ENCODE results near the gene CPLX3. TPM values are rescaled to one million over a fixed set of nuclear protein-coding genes. Genes with fewer than 3 reads are reported as not detected.

Gene CPLX3
- total and polyA plus RNA-seq, 9 donors = not detected

DNA sequence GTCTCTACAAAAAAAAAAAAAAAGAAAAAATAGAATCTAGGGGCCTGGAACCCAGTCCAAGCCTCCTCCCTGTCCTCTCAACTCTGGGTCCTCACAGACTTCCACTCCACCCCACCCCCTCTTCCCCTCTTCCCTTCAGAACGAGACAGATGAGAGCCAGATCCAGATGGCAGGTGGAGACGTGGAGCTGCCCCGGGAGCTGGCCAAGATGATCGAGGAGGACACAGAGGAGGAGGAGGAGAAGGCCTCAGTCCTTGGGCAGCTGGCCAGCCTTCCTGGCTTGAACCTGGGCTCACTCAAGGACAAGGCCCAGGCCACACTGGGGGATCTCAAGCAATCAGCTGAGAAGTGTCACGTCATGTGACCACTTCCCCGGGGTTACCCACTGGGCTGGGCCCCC, 3.6 kb downstream of the CPLX3 start:
- Histone ChIP-seq H3K9me3 (replicated peaks; ENCODE audit: control insufficient read depth, low read depth, low read length) (no peaks in the 10 kb centered on the region), H3K27me3 (ENCODE audit: control insufficient read depth, insufficient read depth, low read length) (peaks cover 36% of the 10 kb centered on the region), H3K4me3 (ENCODE audit: low read length) (no peak overlapping the region), H3K27ac (ENCODE audit: low read length) (no peak overlapping the region), H3K4me1 (ENCODE audit: control insufficient read depth, insufficient read depth, low read length) (peaks cover 46% of the 10 kb centered on the region), H3K36me3 (ENCODE audit: control insufficient read depth, insufficient read depth, low read length) (no peaks in the 10 kb centered on the region)
- 60% methylated on average over 5 of the region's 6 CpGs for WGBS (ENCODE audit: insufficient coverage)
- DNase-seq = no peak

DNA sequence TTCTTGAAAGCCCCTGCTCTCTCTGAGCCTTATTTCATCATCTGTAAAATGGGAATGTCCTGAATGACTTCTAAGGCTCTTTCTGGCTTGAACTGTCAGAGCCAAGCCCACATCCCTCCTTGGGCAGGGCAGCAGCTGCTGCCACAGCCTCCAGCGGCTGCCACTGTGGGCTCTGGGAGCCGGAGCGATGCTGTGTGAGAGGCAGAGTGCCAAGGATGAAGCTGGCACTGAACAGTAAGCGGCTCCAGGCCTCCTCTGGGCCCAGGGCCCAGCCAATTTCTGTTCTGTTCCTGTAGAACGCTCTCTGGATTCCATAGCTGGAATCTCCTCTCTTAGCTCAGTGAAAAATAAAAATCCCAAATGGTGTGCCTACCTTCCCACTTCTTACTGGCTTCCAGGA, 4.4 kb downstream of the CPLX3 start:
- peak; percentile 78 for DNase-seq
- Histone ChIP-seq H3K9me3 (replicated peaks; ENCODE audit: control insufficient read depth, low read depth, low read length) (no peaks in the 10 kb centered on the region), H3K36me3 (ENCODE audit: control insufficient read depth, insufficient read depth, low read length) (peaks cover 4% of the 10 kb centered on the region), H3K27me3 (ENCODE audit: control insufficient read depth, insufficient read depth, low read length) (peaks cover 27% of the 10 kb centered on the region), H3K27ac (ENCODE audit: low read length) (no peak overlapping the region), H3K4me3 (ENCODE audit: low read length) (no peak overlapping the region), H3K4me1 (ENCODE audit: control insufficient read depth, insufficient read depth, low read length) (peaks cover 46% of the 10 kb centered on the region)
- WGBS (ENCODE audit: insufficient coverage) = 77% methylated on average over 4 of the region's 5 CpGs

DNA sequence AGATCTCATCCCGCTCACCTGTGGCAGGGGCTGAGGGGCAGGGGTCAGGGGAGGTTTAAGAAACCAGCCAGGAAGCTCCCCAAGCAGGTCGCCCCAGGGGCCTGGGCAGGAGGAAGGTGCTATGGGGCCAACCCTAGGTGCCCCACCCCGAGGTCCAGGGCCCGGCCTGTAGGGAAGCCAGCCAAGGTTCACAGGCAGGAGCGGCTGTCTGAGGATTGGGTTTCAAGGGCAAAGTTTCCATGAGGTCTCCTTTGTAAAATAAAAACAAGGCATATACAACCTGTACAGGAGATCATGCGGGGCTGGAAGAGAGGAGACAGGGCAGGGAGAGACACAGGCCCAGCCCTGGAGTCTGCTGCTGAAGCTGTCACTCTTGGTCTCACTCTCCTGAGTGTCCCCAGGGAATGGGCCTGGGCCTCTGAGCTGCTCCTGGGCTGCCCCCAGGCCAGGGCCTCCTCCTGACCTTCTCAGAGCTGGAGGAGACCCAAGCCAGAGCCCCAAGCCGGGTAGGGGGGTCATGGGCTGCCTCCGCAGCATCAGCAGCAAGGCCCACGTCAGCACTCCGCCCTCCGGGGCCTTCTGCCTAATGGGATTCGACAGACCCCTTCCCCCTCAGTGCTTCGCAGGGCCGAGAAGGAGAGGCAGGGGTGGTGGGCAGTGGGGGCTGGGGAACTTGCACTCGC, 5.5 kb downstream of the CPLX3 start:
- Histone ChIP-seq H3K27ac (ENCODE audit: low read length) (no peak overlapping the region), H3K36me3 (ENCODE audit: control insufficient read depth, insufficient read depth, low read length) (peaks cover 11% of the 10 kb centered on the region), H3K4me3 (ENCODE audit: low read length) (no peak overlapping the region), H3K4me1 (ENCODE audit: control insufficient read depth, insufficient read depth, low read length) (peaks cover 41% of the 10 kb centered on the region), H3K27me3 (ENCODE audit: control insufficient read depth, insufficient read depth, low read length) (peaks cover 17% of the 10 kb centered on the region), H3K9me3 (replicated peaks; ENCODE audit: control insufficient read depth, low read depth, low read length) (no peaks in the 10 kb centered on the region)
- no peak for DNase-seq
- WGBS (ENCODE audit: insufficient coverage) = 74% methylated on average over 3 of the region's 15 CpGs

- 50% methylated on average over 2 of the region's 4 CpGs for WGBS (ENCODE audit: insufficient coverage)
- DNase-seq = no peak
- no peak overlapping the region for H3K27ac ChIP-seq (ENCODE audit: low read length)
Observed at GRCh38 chr15:74832826-74833225, 6.4 kb downstream of the CPLX3 start.

GRCh38 chr15:74833376-74834107, 7.1 kb downstream of the CPLX3 start:
- Histone ChIP-seq H3K36me3 (ENCODE audit: control insufficient read depth, insufficient read depth, low read length) (peaks cover 24% of the 10 kb centered on the region), H3K4me3 (ENCODE audit: low read length) (no peak overlapping the region), H3K4me1 (ENCODE audit: control insufficient read depth, insufficient read depth, low read length) (peaks cover 41% of the 10 kb centered on the region), H3K9me3 (replicated peaks; ENCODE audit: control insufficient read depth, low read depth, low read length) (no peaks in the 10 kb centered on the region), H3K27ac (ENCODE audit: low read length) (no peak overlapping the region), H3K27me3 (ENCODE audit: control insufficient read depth, insufficient read depth, low read length) (peaks cover 3% of the 10 kb centered on the region)
- no peak for DNase-seq
- 72% methylated on average over 4 of the region's 12 CpGs for WGBS (ENCODE audit: insufficient coverage)

More at GRCh38 chr15:74832826-74833225, 6.4 kb downstream of the CPLX3 start:
- Histone ChIP-seq H3K36me3 (ENCODE audit: control insufficient read depth, insufficient read depth, low read length) (peaks cover 17% of the 10 kb centered on the region), H3K9me3 (replicated peaks; ENCODE audit: control insufficient read depth, low read depth, low read length) (no peaks in the 10 kb centered on the region), H3K27me3 (ENCODE audit: control insufficient read depth, insufficient read depth, low read length) (peaks cover 10% of the 10 kb centered on the region), H3K4me1 (ENCODE audit: control insufficient read depth, insufficient read depth, low read length) (peaks cover 41% of the 10 kb centered on the region), H3K4me3 (ENCODE audit: low read length) (no peak overlapping the region)

DNA sequence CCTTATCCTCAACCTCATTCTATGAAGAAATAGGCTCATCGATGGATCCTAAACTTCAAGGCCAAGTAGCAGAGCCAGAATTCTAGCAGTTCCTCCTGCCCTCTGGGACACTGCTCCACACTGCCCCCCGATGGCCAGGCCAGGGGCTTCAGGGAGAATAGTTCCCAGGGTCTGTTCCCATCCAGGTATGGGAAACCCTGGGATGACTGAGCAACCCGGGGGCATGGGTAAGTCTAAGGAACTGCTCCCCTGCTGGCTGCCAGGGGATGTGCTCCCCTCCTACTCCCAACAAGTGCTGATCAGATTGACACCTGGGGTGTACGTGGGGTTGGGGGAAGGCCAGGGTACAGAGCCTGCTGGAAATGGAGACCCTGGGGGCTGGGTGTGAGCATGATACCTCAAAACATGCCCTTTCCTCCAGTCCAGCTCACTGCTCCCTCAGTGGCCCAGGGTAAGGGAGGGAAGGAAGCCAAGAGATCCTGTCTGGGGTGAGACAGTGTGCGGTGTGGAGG, 8.9 kb downstream of the CPLX3 start:
- WGBS (ENCODE audit: insufficient coverage) = 33% methylated on average over 2 of the region's 5 CpGs
- H3K4me1 ChIP-seq (ENCODE audit: control insufficient read depth, insufficient read depth, low read length) = peaks cover 37% of the 10 kb centered on the region
- no peak for DNase-seq
- H3K9me3 ChIP-seq (replicated peaks; ENCODE audit: control insufficient read depth, low read depth, low read length) = no peaks in the 10 kb centered on the region
- no peak overlapping the region for H3K27ac ChIP-seq (ENCODE audit: low read length)
- no peak overlapping the region for H3K4me3 ChIP-seq (ENCODE audit: low read length)
- peaks cover 41% of the 10 kb centered on the region for H3K36me3 ChIP-seq (ENCODE audit: control insufficient read depth, insufficient read depth, low read length)
- H3K27me3 ChIP-seq (ENCODE audit: control insufficient read depth, insufficient read depth, low read length) = no peaks in the 10 kb centered on the region

DNA sequence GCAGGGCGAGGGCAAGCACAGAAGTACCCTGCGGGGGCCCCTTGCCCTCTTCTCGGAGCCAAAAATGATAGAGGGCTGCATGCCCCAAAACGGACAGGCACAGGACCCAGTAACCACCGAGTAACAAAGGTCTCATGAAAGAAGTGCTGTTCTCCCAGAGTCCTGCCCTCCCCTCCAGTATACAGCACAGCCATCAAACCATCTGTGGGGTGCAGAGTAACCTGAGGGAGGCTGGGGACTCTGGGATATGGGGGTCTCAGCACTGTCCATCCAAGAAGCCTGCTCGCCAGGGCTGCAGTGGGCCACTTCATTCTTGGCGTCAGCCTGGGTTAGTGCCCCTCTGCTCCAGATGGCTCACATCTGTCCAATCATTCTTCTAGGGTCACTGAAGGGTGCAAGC, 10.4 kb downstream of the CPLX3 start:
- Histone ChIP-seq H3K36me3 (ENCODE audit: control insufficient read depth, insufficient read depth, low read length) (peaks cover 50% of the 10 kb centered on the region), H3K27me3 (ENCODE audit: control insufficient read depth, insufficient read depth, low read length) (no peaks in the 10 kb centered on the region), H3K4me1 (ENCODE audit: control insufficient read depth, insufficient read depth, low read length) (peaks cover 27% of the 10 kb centered on the region), H3K9me3 (replicated peaks; ENCODE audit: control insufficient read depth, low read depth, low read length) (no peaks in the 10 kb centered on the region), H3K4me3 (ENCODE audit: low read length) (no peak overlapping the region), H3K27ac (ENCODE audit: low read length) (no peak overlapping the region)
- whole genome bisulfite sequencing (ENCODE audit: insufficient coverage) = 71% methylated on average over 3 of the region's 7 CpGs
- DNase-seq = no peak

GRCh38 chr15:74837482-74838136, 11.2 kb downstream of the CPLX3 start:
- no peak for DNase-seq
- H3K27me3 ChIP-seq (ENCODE audit: control insufficient read depth, insufficient read depth, low read length) = no peaks in the 10 kb centered on the region
- H3K4me3 ChIP-seq (ENCODE audit: low read length) = no peak overlapping the region
- 81% methylated on average over 10 of the region's 15 CpGs for WGBS (ENCODE audit: insufficient coverage)
- H3K27ac ChIP-seq (ENCODE audit: low read length) = no peak overlapping the region
- peaks cover 50% of the 10 kb centered on the region for H3K36me3 ChIP-seq (ENCODE audit: control insufficient read depth, insufficient read depth, low read length)
- H3K9me3 ChIP-seq (replicated peaks; ENCODE audit: control insufficient read depth, low read depth, low read length) = no peaks in the 10 kb centered on the region
- peaks cover 26% of the 10 kb centered on the region for H3K4me1 ChIP-seq (ENCODE audit: control insufficient read depth, insufficient read depth, low read length)

GRCh38 chr15:74838137-74838516, 11.7 kb downstream of the CPLX3 start:
- Histone ChIP-seq H3K36me3 (ENCODE audit: control insufficient read depth, insufficient read depth, low read length) (peaks cover 50% of the 10 kb centered on the region), H3K27me3 (ENCODE audit: control insufficient read depth, insufficient read depth, low read length) (no peaks in the 10 kb centered on the region), H3K27ac (ENCODE audit: low read length) (no peak overlapping the region), H3K4me1 (ENCODE audit: control insufficient read depth, insufficient read depth, low read length) (peaks cover 21% of the 10 kb centered on the region), H3K9me3 (replicated peaks; ENCODE audit: control insufficient read depth, low read depth, low read length) (no peaks in the 10 kb centered on the region), H3K4me3 (ENCODE audit: low read length) (no peak overlapping the region)
- 93% methylated on average over 8 of the region's 10 CpGs for WGBS (ENCODE audit: insufficient coverage)
- no peak for DNase-seq

Data from muscle of leg (tissue), 11 donors.